ENCODE results near the gene ZNF213. TPM values are rescaled to one million over a fixed set of nuclear protein-coding genes. Genes with fewer than 3 reads are reported as not detected.

The ZNF213 gene
- total and polyA plus RNA-seq, 2 donors from 2014 or later = 5.6 to 12.5 TPM

DNA sequence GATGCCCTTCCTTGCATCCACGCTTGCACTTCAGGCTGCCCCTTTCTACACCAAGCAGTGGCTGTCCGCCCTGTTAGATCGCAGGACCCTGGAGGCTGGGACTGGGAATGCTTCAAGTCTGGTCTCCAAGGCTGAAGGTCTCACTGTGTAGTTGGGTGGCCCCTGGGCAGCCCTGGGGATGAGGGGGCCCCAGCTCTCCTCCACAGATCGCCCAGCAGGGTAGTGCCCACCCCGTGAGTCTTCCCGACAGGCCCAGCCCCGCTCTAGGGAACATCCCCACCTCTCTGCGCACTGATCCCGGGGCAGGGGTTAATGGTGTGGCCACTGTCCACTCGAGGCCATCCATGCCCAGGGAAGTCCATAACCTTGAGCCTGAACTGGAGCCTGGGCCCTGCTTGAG is 10.3 kb downstream of the ZNF213 start:
- peaks cover 0 to 9% (median 0%) of the 10 kb centered on the region in 3 donors for H3K4me1 ChIP-seq (ENCODE audit: control insufficient read depth in 2 of 3, insufficient read depth in 2 of 3, low read depth in 1 of 3, low read length in 3 of 3)
- no peak overlapping the region for H3K9ac ChIP-seq (ENCODE audit: low read length in 3 of 3)
- TF ChIP-seq, protein P1, sequence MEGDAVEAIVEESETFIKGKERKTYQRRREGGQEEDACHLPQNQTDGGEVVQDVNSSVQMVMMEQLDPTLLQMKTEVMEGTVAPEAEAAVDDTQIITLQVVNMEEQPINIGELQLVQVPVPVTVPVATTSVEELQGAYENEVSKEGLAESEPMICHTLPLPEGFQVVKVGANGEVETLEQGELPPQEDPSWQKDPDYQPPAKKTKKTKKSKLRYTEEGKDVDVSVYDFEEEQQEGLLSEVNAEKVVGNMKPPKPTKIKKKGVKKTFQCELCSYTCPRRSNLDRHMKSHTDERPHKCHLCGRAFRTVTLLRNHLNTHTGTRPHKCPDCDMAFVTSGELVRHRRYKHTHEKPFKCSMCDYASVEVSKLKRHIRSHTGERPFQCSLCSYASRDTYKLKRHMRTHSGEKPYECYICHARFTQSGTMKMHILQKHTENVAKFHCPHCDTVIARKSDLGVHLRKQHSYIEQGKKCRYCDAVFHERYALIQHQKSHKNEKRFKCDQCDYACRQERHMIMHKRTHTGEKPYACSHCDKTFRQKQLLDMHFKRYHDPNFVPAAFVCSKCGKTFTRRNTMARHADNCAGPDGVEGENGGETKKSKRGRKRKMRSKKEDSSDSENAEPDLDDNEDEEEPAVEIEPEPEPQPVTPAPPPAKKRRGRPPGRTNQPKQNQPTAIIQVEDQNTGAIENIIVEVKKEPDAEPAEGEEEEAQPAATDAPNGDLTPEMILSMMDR (IDR thresholded peaks at IDR 0.05; ENCODE audit: borderline replicate concordance, extremely low read depth, insufficient read depth) = no peak
- H3K36me3 ChIP-seq (ENCODE audit: control insufficient read depth in 2 of 3, insufficient read depth in 3 of 3, low read length in 3 of 3) = peaks cover 0 to 7% (median 0%) of the 10 kb centered on the region in 3 donors
- H3K9me3 ChIP-seq (ENCODE audit: control insufficient read depth in 2 of 3, insufficient read depth in 1 of 3, low read length in 3 of 3) = no peaks in the 10 kb centered on the region
- H3K27ac ChIP-seq (ENCODE audit: low read depth in 2 of 2, low read length in 2 of 2) = no peak overlapping the region
- DNase-seq (peak in 1 of 5 donors; percentile 60), FAIRE-seq (no peak)
- no peak overlapping the region for H3K4me3 ChIP-seq (ENCODE audit: low read length in 3 of 3)
- intact Hi-C loops (cut with DNase I) = no loop called here
- H3K27me3 ChIP-seq (ENCODE audit: control insufficient read depth, insufficient read depth, low read length) = no peaks in the 10 kb centered on the region

DNA sequence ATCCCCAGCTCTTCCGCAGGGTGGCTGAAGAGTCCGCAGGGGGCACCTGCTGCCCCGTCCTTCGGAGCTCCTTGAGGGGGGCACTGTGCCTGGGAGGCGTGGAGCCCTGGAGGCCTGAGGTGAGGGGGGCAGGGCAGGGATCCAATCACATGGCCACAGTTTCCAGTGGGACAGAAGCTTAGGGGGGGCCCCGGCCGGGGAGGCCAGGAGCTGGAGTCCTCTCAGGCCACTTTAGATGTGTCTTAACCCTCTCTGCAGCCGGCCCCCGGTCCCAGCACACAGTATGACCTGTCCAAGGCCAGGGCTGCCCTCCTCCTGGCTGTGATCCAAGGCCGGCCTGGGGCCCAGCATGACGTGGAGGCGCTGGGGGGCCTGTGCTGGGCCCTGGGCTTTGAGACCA is 10.8 kb downstream of the ZNF213 start:
- intact Hi-C loops (cut with DNase I) = no loop called here
- TF ChIP-seq, protein P1 (IDR thresholded peaks at IDR 0.05; ENCODE audit: borderline replicate concordance, extremely low read depth, insufficient read depth) = no peak
- Histone ChIP-seq H3K9me3 (ENCODE audit: control insufficient read depth in 2 of 3, insufficient read depth in 1 of 3, low read length in 3 of 3) (no peaks in the 10 kb centered on the region), H3K4me3 (ENCODE audit: low read length in 3 of 3) (no peak overlapping the region), H3K27me3 (ENCODE audit: control insufficient read depth, insufficient read depth, low read length) (no peaks in the 10 kb centered on the region), H3K27ac (ENCODE audit: low read depth in 2 of 2, low read length in 2 of 2) (no peak overlapping the region), H3K4me1 (ENCODE audit: control insufficient read depth in 2 of 3, insufficient read depth in 2 of 3, low read depth in 1 of 3, low read length in 3 of 3) (peaks cover 0 to 9% (median 0%) of the 10 kb centered on the region in 3 donors), H3K9ac (ENCODE audit: low read length in 3 of 3) (no peak overlapping the region), H3K36me3 (ENCODE audit: control insufficient read depth in 2 of 3, insufficient read depth in 3 of 3, low read length in 3 of 3) (peaks cover 0 to 7% (median 0%) of the 10 kb centered on the region in 3 donors)
- no peak for FAIRE-seq
- DNase-seq = peak in 1 of 5 donors; percentile 66

DNA sequence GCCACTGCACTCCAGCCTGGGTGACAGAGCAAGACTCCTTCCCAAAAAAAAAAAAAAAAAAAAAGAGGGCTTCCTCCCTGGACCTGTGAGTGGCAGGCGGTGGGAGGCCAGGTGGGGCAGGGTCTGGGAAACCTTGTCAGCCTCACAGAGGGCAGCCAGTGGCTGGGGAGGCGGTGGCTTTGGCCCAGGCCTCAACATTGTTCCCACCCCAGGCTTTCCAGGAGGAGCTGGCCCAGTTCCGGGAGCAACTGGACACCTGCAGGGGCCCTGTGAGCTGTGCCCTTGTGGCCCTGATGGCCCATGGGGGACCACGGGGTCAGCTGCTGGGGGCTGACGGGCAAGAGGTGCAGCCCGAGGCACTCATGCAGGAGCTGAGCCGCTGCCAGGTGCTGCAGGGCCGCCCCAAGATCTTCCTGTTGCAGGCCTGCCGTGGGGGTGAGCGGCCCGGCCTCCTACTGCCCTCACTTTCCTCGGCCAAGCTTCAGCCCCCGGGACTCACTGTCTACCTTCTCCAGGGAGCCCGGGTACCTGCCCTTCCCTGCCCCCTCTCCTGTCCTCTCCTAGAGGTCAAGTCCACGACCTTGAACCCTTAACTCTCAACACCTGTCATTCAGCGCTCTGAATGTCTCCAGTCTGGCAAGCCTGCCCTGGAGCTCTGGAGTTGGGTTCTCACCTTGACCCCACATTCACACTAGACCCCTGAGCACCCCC is 12.4 kb downstream of the ZNF213 start:
- Histone ChIP-seq H3K36me3 (ENCODE audit: control insufficient read depth in 2 of 3, insufficient read depth in 3 of 3, low read length in 3 of 3) (no peaks in the 10 kb centered on the region), H3K9me3 (ENCODE audit: control insufficient read depth in 2 of 3, insufficient read depth in 1 of 3, low read length in 3 of 3) (no peaks in the 10 kb centered on the region), H3K27ac (ENCODE audit: low read depth in 2 of 2, low read length in 2 of 2) (no peak overlapping the region), H3K27me3 (ENCODE audit: control insufficient read depth, insufficient read depth, low read length) (no peaks in the 10 kb centered on the region), H3K4me1 (ENCODE audit: control insufficient read depth in 2 of 3, insufficient read depth in 2 of 3, low read depth in 1 of 3, low read length in 3 of 3) (peaks cover 0 to 9% (median 0%) of the 10 kb centered on the region in 3 donors), H3K9ac (ENCODE audit: low read length in 3 of 3) (no peak overlapping the region), H3K4me3 (ENCODE audit: low read length in 3 of 3) (no peak overlapping the region)
- DNase-seq = peak in 1 of 5 donors; percentile 68
- TF ChIP-seq, protein P1 (IDR thresholded peaks at IDR 0.05; ENCODE audit: borderline replicate concordance, extremely low read depth, insufficient read depth) = no peak
- intact Hi-C loops (cut with DNase I) = no loop called here
- no peak for FAIRE-seq

Measured in kidney (tissue), 14 donors.